ENCODE results near the gene MED15. TPM values are rescaled to one million over a fixed set of nuclear protein-coding genes. Genes with fewer than 3 reads are reported as not detected.
"Not testable (repeated sequence)": the region's sequence is repeated elsewhere in the genome, so short reads cannot be mapped to it uniquely, and the experiment has no call there.

The MED15 gene
- polyA plus RNA-seq, 6 donors from 2014 or later, result 7.3 to 41.8 (median 17.1) TPM

- Mint-ChIP-seq H3K4me3 (no peak overlapping the region), H3K36me3 (no peaks in the 10 kb centered on the region), H3K27me3 (no peaks in the 10 kb centered on the region), H3K27ac (no peak overlapping the region), H3K4me1 (peaks cover 0 to 5% (median 0%) of the 10 kb centered on the region in 3 donors), H3K9me3 (no peaks in the 10 kb centered on the region)
- no peak for DNase-seq
- ATAC-seq (ENCODE audit: low read depth in 2 of 2), result no peak
Observed at GRCh38 chr22:20588092-20588842, 80.9 kb downstream of the MED15 start.

DNA sequence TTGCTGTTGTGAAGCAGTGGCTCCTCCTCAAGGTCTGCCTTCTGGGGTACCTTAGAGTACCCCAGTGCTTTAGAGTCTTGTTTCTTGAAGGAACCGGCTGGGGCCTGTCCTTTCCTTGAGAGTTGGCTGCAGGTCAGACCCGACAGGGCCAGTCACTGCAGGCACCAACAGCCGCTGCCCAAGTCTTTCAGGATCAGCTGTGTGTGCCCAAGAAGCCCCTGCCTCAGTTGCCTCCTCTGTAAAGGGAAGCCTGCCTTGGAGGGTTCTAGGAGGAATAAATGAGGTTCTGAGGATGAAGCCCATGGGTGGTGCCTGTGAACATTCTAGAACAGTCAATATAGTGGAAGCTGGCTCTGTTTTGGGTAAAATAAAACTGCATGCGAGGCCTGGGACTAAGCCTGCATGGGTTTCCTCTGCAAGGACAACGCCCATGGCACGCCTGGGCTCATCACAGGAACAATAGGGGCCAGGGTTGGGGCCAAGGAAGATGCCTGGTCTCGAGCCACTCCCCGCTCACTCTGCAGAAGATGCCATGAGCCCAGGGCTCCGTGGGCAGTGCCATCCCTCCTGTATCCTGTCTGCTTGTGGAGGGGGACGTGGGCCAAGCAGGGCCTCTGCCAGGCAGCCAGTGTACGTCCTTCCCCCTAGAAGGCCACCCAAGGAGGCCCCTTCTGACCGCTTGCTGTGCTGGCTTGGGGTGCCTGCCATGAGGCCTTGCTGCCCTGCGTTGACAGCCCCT is 81.6 kb downstream of the MED15 start:
- DNase-seq, result no peak
- no peak overlapping the region for H3K4me3 Mint-ChIP-seq
- no peaks in the 10 kb centered on the region for H3K27me3 Mint-ChIP-seq
- no peaks in the 10 kb centered on the region for H3K9me3 Mint-ChIP-seq
- no peaks in the 10 kb centered on the region for H3K36me3 Mint-ChIP-seq
- H3K27ac Mint-ChIP-seq, result peak overlapping the region in 1 of 6 donors; percentile 43
- no peak for ATAC-seq (ENCODE audit: low read depth in 2 of 2)
- peaks cover 0 to 5% (median 0%) of the 10 kb centered on the region in 3 donors for H3K4me1 Mint-ChIP-seq

GRCh38 chr22:20589614-20590476 is 82.4 kb downstream of the MED15 start:
- no peaks in the 10 kb centered on the region for H3K27me3 Mint-ChIP-seq
- H3K4me3 Mint-ChIP-seq, result no peak overlapping the region
- DNase-seq (no peak), ATAC-seq (ENCODE audit: low read depth in 2 of 2) (no peak)
- H3K27ac Mint-ChIP-seq, result peak overlapping the region in 1 of 6 donors; percentile 90
- H3K9me3 Mint-ChIP-seq, result no peaks in the 10 kb centered on the region
- peaks cover 0 to 5% (median 0%) of the 10 kb centered on the region in 3 donors for H3K4me1 Mint-ChIP-seq
- no peaks in the 10 kb centered on the region for H3K36me3 Mint-ChIP-seq

- Mint-ChIP-seq H3K36me3 (no peaks in the 10 kb centered on the region), H3K27ac (peak overlapping the region in 1 of 6 donors; percentile 14), H3K27me3 (no peaks in the 10 kb centered on the region), H3K4me3 (no peak overlapping the region), H3K4me1 (peaks cover 0 to 5% (median 0%) of the 10 kb centered on the region in 3 donors), H3K9me3 (no peaks in the 10 kb centered on the region)
- no peak for ATAC-seq (ENCODE audit: low read depth in 2 of 2)
- DNase-seq, result no peak
Observed at GRCh38 chr22:20590477-20591294, 83.3 kb downstream of the MED15 start.

DNA sequence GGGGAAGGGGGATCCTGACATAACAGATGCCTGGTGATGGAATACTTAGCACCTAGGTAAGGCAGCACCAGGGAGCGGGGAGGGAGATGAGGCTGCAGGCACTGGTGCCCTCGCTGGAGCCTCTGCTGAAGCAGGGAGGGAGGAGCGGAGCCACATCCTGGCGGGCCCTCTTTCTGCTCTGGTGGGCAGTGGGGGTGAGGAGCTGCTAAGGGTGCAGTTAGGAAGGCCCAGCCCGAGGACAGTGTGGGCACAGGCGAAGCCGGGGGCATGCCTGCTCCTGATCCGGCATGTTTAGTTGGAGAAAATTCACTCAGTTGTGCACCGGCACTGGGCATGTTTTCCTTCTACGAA is 83.9 kb downstream of the MED15 start:
- no peaks in the 10 kb centered on the region for H3K9me3 Mint-ChIP-seq
- no peak overlapping the region for H3K4me3 Mint-ChIP-seq
- DNase-seq (no peak), ATAC-seq (ENCODE audit: low read depth in 2 of 2) (no peak)
- H3K36me3 Mint-ChIP-seq, result no peaks in the 10 kb centered on the region
- H3K4me1 Mint-ChIP-seq, result peaks cover 0 to 5% (median 0%) of the 10 kb centered on the region in 3 donors
- peak overlapping the region in 1 of 6 donors; percentile 14 for H3K27ac Mint-ChIP-seq
- H3K27me3 Mint-ChIP-seq, result no peaks in the 10 kb centered on the region

GRCh38 chr22:20591660-20592310 is 84.4 kb downstream of the MED15 start:
- H3K27ac Mint-ChIP-seq, result no peak overlapping the region
- no peak overlapping the region for H3K4me3 Mint-ChIP-seq
- ATAC-seq (ENCODE audit: low read depth in 2 of 2), result no peak
- no peak for DNase-seq
- no peaks in the 10 kb centered on the region for H3K36me3 Mint-ChIP-seq
- H3K4me1 Mint-ChIP-seq, result peaks cover 0 to 5% (median 0%) of the 10 kb centered on the region in 3 donors
- H3K27me3 Mint-ChIP-seq, result no peaks in the 10 kb centered on the region
- no peaks in the 10 kb centered on the region for H3K9me3 Mint-ChIP-seq

GRCh38 chr22:20594038-20594437 is 86.6 kb downstream of the MED15 start:
- not testable (repeated sequence) for H3K4me1 Mint-ChIP-seq; H3K27me3 Mint-ChIP-seq; H3K4me3 Mint-ChIP-seq; DNase-seq; ATAC-seq (ENCODE audit: low read depth in 2 of 2); H3K36me3 Mint-ChIP-seq; H3K9me3 Mint-ChIP-seq
- H3K27ac Mint-ChIP-seq, result peak overlapping the region in 3 of 6 donors; percentile 36 to 82 (median 81)

GRCh38 chr22:20594486-20594885 is 87.1 kb downstream of the MED15 start:
- H3K9me3 Mint-ChIP-seq; DNase-seq; H3K4me1 Mint-ChIP-seq; ATAC-seq (ENCODE audit: low read depth in 2 of 2); H3K4me3 Mint-ChIP-seq; H3K36me3 Mint-ChIP-seq; H3K27me3 Mint-ChIP-seq: not testable (repeated sequence)
- peak overlapping the region in 2 of 6 donors; percentile 36 to 81 for H3K27ac Mint-ChIP-seq

DNA sequence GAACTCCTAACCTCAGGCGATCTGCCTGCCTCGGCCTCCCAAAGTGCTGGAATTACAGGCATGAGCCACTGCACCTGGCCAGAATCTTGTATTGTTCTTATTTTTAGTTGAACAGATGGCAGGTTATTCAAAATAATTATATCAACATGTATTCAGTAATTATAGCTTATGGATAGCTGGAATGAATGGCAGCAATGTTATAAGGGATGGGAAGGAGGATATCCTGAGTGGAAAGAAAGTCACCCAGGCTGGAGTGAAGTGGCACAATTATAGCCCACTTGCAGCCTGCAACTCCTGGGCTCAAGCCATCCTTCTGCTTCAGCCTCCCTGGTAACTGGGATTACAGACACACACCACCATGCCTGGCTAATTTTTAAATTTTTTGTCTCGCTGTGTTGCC is 88.1 kb downstream of the MED15 start:
- H3K9me3 Mint-ChIP-seq, result no peaks in the 10 kb centered on the region
- H3K27ac Mint-ChIP-seq, result peak overlapping the region in 1 of 6 donors; percentile 18
- DNase-seq, result no peak
- H3K4me1 Mint-ChIP-seq, result peaks cover 0 to 5% (median 0%) of the 10 kb centered on the region in 3 donors
- H3K4me3 Mint-ChIP-seq, result no peak overlapping the region
- no peaks in the 10 kb centered on the region for H3K36me3 Mint-ChIP-seq
- ATAC-seq (ENCODE audit: low read depth in 2 of 2), result no peak
- H3K27me3 Mint-ChIP-seq, result peaks cover 0 to 6% (median 0%) of the 10 kb centered on the region in 3 donors

DNA sequence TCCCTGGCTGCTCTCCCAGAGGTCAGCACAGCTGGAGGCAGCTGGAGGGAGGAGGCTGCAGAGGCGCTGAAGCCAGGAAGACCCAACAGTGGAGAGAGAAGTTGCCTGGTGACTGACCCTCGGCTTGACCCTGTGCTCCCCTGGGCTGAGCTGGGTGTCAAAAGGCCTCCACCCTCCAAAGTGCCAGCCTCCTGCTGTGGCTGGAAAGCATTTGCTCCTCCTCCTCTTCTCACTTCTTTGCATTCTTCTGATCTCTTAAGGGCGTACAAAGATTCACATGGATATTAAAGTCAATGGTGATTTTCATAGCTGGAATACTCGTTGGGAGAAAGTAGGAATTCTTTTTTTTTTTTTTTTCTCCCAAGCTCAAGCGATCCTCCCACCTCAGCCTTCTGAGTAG is 91.7 kb downstream of the MED15 start:
- Mint-ChIP-seq H3K27ac (no peak overlapping the region), H3K4me3 (no peak overlapping the region), H3K9me3 (no peaks in the 10 kb centered on the region), H3K36me3 (no peaks in the 10 kb centered on the region), H3K27me3 (peaks cover 4 to 8% (median 7%) of the 10 kb centered on the region in 3 donors), H3K4me1 (no peaks in the 10 kb centered on the region)
- DNase-seq, result no peak
- no peak for ATAC-seq (ENCODE audit: low read depth in 2 of 2)

DNA sequence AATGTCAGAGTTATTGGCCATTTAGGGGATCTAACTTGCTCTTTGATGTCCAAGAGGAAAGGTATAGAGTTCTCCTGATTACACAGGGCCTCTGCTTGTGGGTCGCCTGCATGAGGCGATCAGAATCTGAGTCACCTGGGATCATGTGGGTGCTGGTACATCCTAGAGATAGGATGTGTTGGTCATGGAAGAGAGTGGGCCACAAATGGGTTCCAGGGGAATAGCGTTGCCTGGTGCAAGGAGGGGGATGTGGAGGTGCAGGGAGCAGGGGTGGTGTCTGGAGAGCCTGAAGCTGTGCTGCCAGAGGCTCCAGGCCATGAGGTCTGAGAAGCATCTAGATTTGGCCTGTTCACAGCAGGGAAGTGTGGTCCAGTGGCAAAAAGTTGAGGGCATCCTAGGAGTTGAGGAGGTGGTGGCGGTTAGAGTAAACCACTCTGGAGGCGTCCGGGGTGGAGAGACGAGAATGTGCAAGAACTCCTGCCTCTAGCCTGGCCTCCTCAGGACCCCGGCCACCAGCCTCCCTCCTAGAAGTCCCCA is 92.8 kb downstream of the MED15 start:
- DNase-seq, result no peak
- no peaks in the 10 kb centered on the region for H3K36me3 Mint-ChIP-seq
- H3K27me3 Mint-ChIP-seq, result peaks cover 4 to 8% (median 7%) of the 10 kb centered on the region in 3 donors
- ATAC-seq (ENCODE audit: low read depth in 2 of 2), result no peak
- H3K27ac Mint-ChIP-seq, result peak overlapping the region in 1 of 6 donors; percentile 68
- H3K4me1 Mint-ChIP-seq, result no peaks in the 10 kb centered on the region
- no peak overlapping the region for H3K4me3 Mint-ChIP-seq
- no peaks in the 10 kb centered on the region for H3K9me3 Mint-ChIP-seq

DNA sequence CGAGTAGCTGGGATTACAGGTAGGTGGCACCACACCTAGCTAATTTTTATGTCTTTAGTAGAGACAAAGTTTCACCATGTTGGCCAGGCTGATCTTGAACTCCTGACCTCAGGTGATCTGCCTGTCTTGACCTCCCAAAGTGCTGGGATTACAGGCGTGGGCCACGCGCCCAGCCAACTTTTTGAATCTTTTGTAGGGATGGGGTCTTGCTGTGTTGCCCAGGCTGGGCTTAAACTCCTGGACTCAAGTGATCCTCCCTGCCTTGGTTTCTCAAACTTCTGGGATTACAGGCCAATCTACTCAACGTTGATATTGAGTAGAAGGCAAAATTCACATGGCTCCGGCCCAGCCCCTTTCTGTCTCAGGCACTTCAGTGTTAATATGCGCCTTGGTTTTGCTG is 93.9 kb downstream of the MED15 start:
- Mint-ChIP-seq H3K9me3 (no peaks in the 10 kb centered on the region), H3K4me1 (peaks cover 0 to 4% (median 3%) of the 10 kb centered on the region in 3 donors), H3K27me3 (peaks cover 4 to 12% (median 8%) of the 10 kb centered on the region in 3 donors), H3K4me3 (no peak overlapping the region), H3K36me3 (no peaks in the 10 kb centered on the region), H3K27ac (no peak overlapping the region)
- DNase-seq (no peak), ATAC-seq (ENCODE audit: low read depth in 2 of 2) (no peak)
